Heart left ventricle (tissue), 16 donors: ENCODE measurements around the gene DCST1. TPM values are rescaled to one million over a fixed set of nuclear protein-coding genes. Genes with fewer than 3 reads are reported as not detected.
"Not testable (repeated sequence)": the region's sequence is repeated elsewhere in the genome, so short reads cannot be mapped to it uniquely, and the experiment has no call there.

Experiments
- ATAC-seq, 4 donors: fragments of 200-7000 bp; cut with Tn5 transposase; one replicate each; pipeline ENCODE4 v1.9.1; 2020 to 2022; ENCODE audit warnings: moderate library complexity in 4 of 4, mild to moderate bottlenecking in 3 of 4, moderate number of reproducible peaks in 1 of 4
- DNase-seq, 5 donors: peaks; one replicate each; pipeline ENCODE4 v3.0.0-alpha.2; 2020
- H3K27ac ChIP-seq, 12 donors: fragments of 200-600 bp; sonication (generic) in 4 of 12; one replicate each; pipeline versions ENCODE4 v1.5.0 to v1.8.0; 2016 to 2022; ENCODE audit warnings: mild to moderate bottlenecking in 2 of 12
- H3K27me3 ChIP-seq, 9 donors: fragments of 200-600 bp; sonication (generic) in 2 of 9; one replicate each; pipeline versions ENCODE4 v1.5.1 to v1.8.0; 2016 to 2022; ENCODE audit warnings: mild to moderate bottlenecking in 3 of 9
- H3K36me3 ChIP-seq, 9 donors: fragments of 200-600 bp; sonication (generic) in 2 of 9; one replicate each; pipeline versions ENCODE4 v1.5.0 to v1.8.0; 2018 to 2022; ENCODE audit warnings: mild to moderate bottlenecking in 2 of 9
- H3K4me1 ChIP-seq, 12 donors: fragments of 200-600 bp; sonication (generic) in 4 of 12; one replicate each; pipeline versions ENCODE4 v1.5.0 to v1.8.0; 2016 to 2022; ENCODE audit warnings: mild to moderate bottlenecking in 3 of 12
- H3K4me3 ChIP-seq, 12 donors: fragments of 200-600 bp; sonication (generic) in 4 of 12; one replicate each; pipeline versions ENCODE4 v1.5.0 to v1.8.0; 2017 to 2022; ENCODE audit warnings: mild to moderate bottlenecking in 9 of 12, moderate library complexity in 4 of 12
- H3K9me3 ChIP-seq, 12 donors: fragments of 200-600 bp; sonication (generic) in 4 of 12; one replicate each; pipeline versions ENCODE4 v1.5.0 to v1.8.0; 2016 to 2022; ENCODE audit warnings: mild to moderate bottlenecking in 1 of 12
- POLR2A ChIP-seq, 2 donors: fragments of 450-650 bp; IDR thresholded peaks; one replicate each; pipeline ENCODE4 v1.6.1; 2017; ENCODE audit warnings: antibody characterized with exemption in 2 of 2, mild to moderate bottlenecking in 2 of 2, moderate library complexity in 2 of 2
- WGBS, 4 donors: extraction: QIAGEN DNeasy Blood & Tissue Kit in 2 of 4; methylation state at CpG; one replicate each; pipeline versions ENCODE4 v1.1.5 to v1.1.7; 2013 to 2018; 5-methylcytosine and 5-hydroxymethylcytosine counted together
- intact Hi-C, 10 donors: fragments of 100-400 bp; cut with DNase I; formaldehyde crosslinking; loops; one replicate each; pipeline versions ENCODE4 v1.11.1 to v1.14.2; 2022
- long read RNA-seq, 3 donors: library from polyadenylated mRNA; unstranded; transcript quantifications; one replicate each; pipeline ENCODE4 v2.0.0, GENCODE V29; 2020 to 2021
- polyA plus RNA-seq, 2 donors: library from polyadenylated mRNA; stranded (reverse); fragments of 200-250 nt; gene quantifications; one replicate each; pipeline ENCODE4 v1.2.3, GENCODE V29; 2013
- total RNA-seq, 9 donors: library from RNA; depleted of rRNA in 2 of 9; stranded (reverse); fragments of >200 nt in 2 of 9; fragmentation: NEBNext Ultra II Directional in 3 of 9; extraction: Animal tissue kit (Norgen Biotek cat#: 25700) in 3 of 9; gene quantifications; one replicate each; pipeline versions ENCODE4 v1.1.0 to v1.2.4, GENCODE V29; 2016 to 2023
- TF ChIP-seq, protein P1 (sequence below), 12 donors: fragments of 200-600 bp; sonication (generic) in 4 of 12; IDR thresholded peaks; one replicate each; pipeline versions ENCODE4 v1.5.0 to v1.8.0; 2018 to 2022; ENCODE audit warnings: antibody characterized with exemption in 12 of 12, mild to moderate bottlenecking in 5 of 12
- donor health status: ischemic (EF 13 %, LVEDD 7.1; RV severe dilation, severe dysfunction).
- donor health status: healthy with polysubstance abuse.
- donor health status: DM: no; HTN: yes; CAD: no.
- donor health status: DM: no; HTN: no; CAD: no.
- donor health status: ischemic (EF 25% LVEDD 6.9; RV normal size, moderate dysfunction).
- donor health status: ischemic (EF 25% LVEDD 5.7; RV mildly dilated, moderate dysfunction).
- donor health status: healthy.
- donor health status: DM: yes; HTN: yes; CAD: no.
- donor health status: ischemic (EF 35%, LVEDD 5.7; RV mildly dilated, moderate dysfunction).
- donor health status: nonischemic (EF 11% LVEDD 7.7; RV severe dilation, severe dysfunction).
- donor health status: DM: yes; HTN: yes; CAD: no.
- donor health status: PGD.
- donor health status: ischemic (EF 29% LVEDD 5.4; RV normal size, mild dysfunction).
- donor health status: nonischemic (EF 23%, LVEDD 6.1; RV moderate dilation, normal function).

The DCST1 gene, protein sequence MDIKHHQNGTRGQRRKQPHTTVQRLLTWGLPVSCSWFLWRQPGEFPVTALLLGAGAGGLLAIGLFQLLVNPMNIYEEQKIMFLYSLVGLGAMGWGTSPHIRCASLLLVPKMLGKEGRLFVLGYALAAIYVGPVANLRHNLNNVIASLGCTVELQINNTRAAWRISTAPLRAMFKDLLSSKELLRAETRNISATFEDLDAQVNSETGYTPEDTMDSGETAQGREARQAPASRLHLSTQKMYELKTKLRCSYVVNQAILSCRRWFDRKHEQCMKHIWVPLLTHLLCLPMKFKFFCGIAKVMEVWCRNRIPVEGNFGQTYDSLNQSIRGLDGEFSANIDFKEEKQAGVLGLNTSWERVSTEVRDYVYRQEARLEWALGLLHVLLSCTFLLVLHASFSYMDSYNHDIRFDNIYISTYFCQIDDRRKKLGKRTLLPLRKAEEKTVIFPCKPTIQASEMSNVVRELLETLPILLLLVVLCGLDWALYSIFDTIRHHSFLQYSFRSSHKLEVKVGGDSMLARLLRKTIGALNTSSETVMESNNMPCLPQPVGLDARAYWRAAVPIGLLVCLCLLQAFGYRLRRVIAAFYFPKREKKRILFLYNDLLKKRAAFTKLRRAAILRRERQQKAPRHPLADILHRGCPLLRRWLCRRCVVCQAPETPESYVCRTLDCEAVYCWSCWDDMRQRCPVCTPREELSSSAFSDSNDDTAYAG
- total RNA-seq = not detected
- polyA plus RNA-seq = not detected
- long read RNA-seq, donor 1 = 0 reads
- long read RNA-seq, donor 2, partial matches to known transcripts = 0 of 1 reads
- long read RNA-seq, donor 2, other reads (novel, unspliced or antisense) = 1 of 1 reads
- long read RNA-seq, donor 3 = 0 reads

DNA sequence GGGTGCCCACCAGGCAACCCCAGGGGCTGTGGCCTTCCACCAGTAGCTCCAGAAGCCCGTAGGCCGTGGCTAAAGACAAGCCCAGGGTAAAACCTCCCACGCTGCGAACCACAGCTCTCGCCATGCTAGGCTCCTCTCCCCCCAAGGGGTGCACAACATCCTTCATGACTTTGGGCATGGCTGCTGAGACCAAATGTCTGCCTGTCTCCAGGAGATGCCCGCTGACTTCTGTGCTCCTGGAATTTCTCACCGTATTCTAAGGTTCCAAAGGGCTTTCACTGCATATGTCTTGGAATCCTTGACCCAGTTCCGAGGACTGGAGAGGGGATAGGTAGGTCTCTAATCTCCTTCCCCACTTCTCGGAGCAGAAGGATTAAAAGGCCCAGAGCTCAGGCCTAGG, at the start of gene DCST1, which contains the start of gene DCST2:
Gene DCST1 (plus strand): TSS at position 301 of the 400 bp plus-strand sequence. CDS start 213 bp downstream, outside the sequence.
Gene DCST2 (minus strand): TSS at position 258 of the 400 bp plus-strand sequence. CDS start 80 bp downstream, at position 178.
- Histone ChIP-seq H3K36me3 (no peaks in the 10 kb centered on the region), H3K27me3 (no peaks in the 10 kb centered on the region), H3K4me3 (no peak within 1 kb of the TSS), H3K27ac (no peak within 1 kb of the TSS), H3K9me3 (no peaks in the 10 kb centered on the region), H3K4me1 (peaks cover 0 to 24% (median 0%) of the 10 kb centered on the region in 12 donors)
- intact Hi-C loops = no loop called here
- DNase-seq = no peak
- no peak for TF ChIP-seq POLR2A (IDR thresholded peaks at IDR 0.05)
- TF ChIP-seq, protein P1, sequence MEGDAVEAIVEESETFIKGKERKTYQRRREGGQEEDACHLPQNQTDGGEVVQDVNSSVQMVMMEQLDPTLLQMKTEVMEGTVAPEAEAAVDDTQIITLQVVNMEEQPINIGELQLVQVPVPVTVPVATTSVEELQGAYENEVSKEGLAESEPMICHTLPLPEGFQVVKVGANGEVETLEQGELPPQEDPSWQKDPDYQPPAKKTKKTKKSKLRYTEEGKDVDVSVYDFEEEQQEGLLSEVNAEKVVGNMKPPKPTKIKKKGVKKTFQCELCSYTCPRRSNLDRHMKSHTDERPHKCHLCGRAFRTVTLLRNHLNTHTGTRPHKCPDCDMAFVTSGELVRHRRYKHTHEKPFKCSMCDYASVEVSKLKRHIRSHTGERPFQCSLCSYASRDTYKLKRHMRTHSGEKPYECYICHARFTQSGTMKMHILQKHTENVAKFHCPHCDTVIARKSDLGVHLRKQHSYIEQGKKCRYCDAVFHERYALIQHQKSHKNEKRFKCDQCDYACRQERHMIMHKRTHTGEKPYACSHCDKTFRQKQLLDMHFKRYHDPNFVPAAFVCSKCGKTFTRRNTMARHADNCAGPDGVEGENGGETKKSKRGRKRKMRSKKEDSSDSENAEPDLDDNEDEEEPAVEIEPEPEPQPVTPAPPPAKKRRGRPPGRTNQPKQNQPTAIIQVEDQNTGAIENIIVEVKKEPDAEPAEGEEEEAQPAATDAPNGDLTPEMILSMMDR (IDR thresholded peaks at IDR 0.05) = no peak
- 95 to 98% (median 96%) methylated on average over 5 to 9 of the region's 9 CpGs for WGBS, 4 donors
- ATAC-seq = no peak

DNA sequence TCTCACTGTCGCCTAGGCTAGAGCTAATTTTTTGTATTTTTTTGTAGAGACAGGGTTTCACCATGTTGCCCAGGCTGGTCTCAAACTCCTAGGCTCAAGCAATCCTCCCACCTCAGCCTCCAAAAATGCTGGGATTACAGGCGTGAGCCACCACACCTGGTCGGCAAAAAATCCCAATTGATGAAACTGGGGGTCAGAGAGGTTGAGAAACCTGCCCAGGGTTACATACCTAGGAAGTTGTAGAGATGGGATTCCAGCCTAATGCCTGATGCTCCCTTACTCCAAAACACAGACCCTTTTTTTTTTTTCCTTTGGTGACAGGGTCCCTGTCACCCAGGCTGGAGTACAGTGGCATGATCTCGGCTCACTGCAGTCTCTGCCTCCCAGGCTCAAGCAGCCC, 46.9 kb upstream of the DCST1 start:
- ATAC-seq, intact Hi-C loops, DNase-seq, H3K27ac ChIP-seq, H3K4me3 ChIP-seq, H3K9me3 ChIP-seq, H3K27me3 ChIP-seq: not testable (repeated sequence)
- Histone ChIP-seq H3K4me1 (peaks cover 3 to 28% (median 14%) of the 10 kb centered on the region in 12 donors), H3K36me3 (peaks cover 0 to 52% (median 44%) of the 10 kb centered on the region in 9 donors)
- WGBS, 4 donors = 85 to 93% (median 89%) methylated on average over 4 of the region's 4 CpGs

DNA sequence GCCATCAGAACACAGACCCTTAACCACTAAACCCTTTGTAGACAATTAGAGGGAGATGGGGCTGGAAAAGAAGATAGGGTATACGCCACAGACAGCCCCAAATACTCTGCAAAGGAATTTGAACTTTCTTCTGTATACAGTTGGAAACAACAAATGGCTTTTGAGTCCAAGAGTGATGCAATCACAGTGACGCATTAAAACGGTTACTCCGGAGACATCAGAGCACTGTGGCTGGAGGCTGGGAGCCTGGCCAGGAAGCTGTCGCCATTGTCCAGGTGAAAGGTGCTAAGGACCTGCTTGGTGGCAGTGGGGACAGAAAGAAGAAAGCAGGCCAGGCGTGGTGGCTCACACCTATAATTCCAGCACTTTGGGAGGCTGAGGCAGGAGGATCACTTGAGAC, 46.3 kb upstream of the DCST1 start:
- TF ChIP-seq POLR2A (IDR thresholded peaks at IDR 0.05) = no peak
- TF ChIP-seq, protein P1 (IDR thresholded peaks at IDR 0.05) = no peak
- Histone ChIP-seq H3K27me3 (no peaks in the 10 kb centered on the region), H3K27ac (no peak overlapping the region), H3K9me3 (no peaks in the 10 kb centered on the region), H3K4me1 (peaks cover 3 to 23% (median 13%) of the 10 kb centered on the region in 12 donors), H3K36me3 (peaks cover 0 to 54% (median 44%) of the 10 kb centered on the region in 9 donors), H3K4me3 (no peak overlapping the region)
- intact Hi-C loops = no loop called here
- 57 to 66% (median 63%) methylated on average over 6 of the region's 6 CpGs for WGBS, 4 donors
- ATAC-seq = no peak
- DNase-seq = peak in 1 of 5 donors; percentile 49

DNA sequence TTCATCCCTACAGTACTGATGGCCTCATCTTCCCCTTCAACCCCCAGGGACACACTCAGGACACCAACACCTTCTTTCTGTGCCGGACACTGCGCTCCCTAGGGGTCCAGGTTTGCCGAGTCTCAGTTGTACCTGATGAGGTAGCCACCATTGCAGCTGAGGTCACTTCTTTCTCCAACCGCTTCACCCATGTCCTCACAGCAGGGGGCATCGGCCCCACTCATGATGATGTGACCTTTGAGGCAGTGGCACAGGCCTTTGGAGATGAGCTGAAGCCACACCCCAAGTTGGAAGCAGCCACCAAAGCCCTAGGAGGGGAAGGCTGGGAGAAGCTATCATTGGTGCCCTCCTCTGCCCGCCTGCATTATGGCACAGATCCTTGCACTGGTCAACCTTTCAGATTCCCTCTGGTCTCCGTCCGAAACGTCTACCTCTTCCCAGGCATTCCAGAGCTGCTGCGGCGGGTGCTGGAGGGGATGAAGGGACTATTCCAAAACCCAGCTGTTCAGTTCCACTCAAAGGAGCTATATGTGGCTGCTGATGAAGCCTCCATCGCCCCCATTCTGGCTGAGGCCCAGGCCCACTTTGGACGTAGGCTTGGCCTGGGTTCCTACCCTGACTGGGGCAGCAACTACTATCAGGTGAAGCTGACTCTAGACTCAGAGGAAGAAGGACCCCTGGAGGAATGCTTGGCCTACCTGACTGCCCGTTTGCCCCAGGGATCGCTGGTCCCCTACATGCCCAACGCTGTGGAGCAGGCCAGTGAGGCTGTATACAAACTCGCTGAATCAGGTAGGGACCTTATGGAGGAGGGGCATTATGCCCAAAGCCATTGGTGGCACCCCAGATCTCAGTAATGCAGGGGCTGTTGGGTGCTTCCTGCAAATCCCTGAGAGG, 45.3 kb upstream of the DCST1 start:
- no peak overlapping the region for H3K4me3 ChIP-seq
- peaks cover 0 to 19% (median 9%) of the 10 kb centered on the region in 12 donors for H3K4me1 ChIP-seq
- intact Hi-C loops = no loop called here
- peaks cover 0 to 62% (median 44%) of the 10 kb centered on the region in 9 donors for H3K36me3 ChIP-seq
- no peaks in the 10 kb centered on the region for H3K9me3 ChIP-seq
- no peaks in the 10 kb centered on the region for H3K27me3 ChIP-seq
- H3K27ac ChIP-seq = no peak overlapping the region
- 85 to 89% (median 87%) methylated on average over 15 to 17 of the region's 17 CpGs for WGBS, 4 donors
- DNase-seq = peak in 1 of 5 donors; percentile 24
- TF ChIP-seq POLR2A (IDR thresholded peaks at IDR 0.05) = no peak
- TF ChIP-seq, protein P1 (IDR thresholded peaks at IDR 0.05) = no peak
- ATAC-seq = no peak
